Upper lobe of left lung (tissue), 4 donors: ENCODE measurements around the gene XXYLT1.

Experiments
- CTCF ChIP-seq, 6 experiments: fragments of 450-650 bp in 4 of 6; fragments of 200-600 bp in 2 of 6; sonication (generic) in 2 of 6; IDR thresholded peaks; one replicate each; pipeline ENCODE4 v1.5.1; 2016 to 2019; ENCODE audit warnings: antibody characterized with exemption in 6 of 6
- POLR2AphosphoS5 ChIP-seq, 2 donors: sonication (generic); formaldehyde crosslinking; IDR thresholded peaks; one replicate each; pipeline ENCODE4 v1.5.1; 2017; ENCODE audit warnings: antibody characterized with exemption in 2 of 2

DNA sequence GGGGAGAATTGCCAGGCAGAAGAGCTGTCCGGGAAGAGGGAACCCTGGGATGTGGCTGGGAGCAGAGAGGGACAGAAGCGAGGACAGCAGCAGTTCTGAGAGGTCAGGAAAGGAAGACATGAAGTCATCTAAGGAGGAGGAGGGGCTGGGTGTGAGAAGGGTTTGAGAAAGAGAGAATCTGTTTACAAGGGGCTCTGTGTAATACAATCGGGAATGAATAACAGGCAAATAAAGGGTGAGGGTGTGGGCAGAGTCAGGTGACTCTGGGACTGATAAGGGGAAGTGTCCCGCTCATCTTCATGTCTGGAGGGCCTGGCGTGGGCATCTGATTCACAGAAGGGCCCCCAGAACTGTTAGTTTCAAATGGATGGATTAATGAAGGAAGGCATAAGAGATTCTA is 191.3 kb downstream of the XXYLT1 start:
- TF ChIP-seq CTCF (IDR thresholded peaks at IDR 0.05) (no peak), POLR2AphosphoS5 (IDR thresholded peaks at IDR 0.05) (peak in 1 of 2 donors; percentile 13)
